ENCODE data around the gene IL18BP. TPM values are rescaled to one million over a fixed set of nuclear protein-coding genes. Genes with fewer than 3 reads are reported as not detected.

The IL18BP gene
- total RNA-seq, 1 experiment from 2014 or later, result 18.2 TPM

DNA sequence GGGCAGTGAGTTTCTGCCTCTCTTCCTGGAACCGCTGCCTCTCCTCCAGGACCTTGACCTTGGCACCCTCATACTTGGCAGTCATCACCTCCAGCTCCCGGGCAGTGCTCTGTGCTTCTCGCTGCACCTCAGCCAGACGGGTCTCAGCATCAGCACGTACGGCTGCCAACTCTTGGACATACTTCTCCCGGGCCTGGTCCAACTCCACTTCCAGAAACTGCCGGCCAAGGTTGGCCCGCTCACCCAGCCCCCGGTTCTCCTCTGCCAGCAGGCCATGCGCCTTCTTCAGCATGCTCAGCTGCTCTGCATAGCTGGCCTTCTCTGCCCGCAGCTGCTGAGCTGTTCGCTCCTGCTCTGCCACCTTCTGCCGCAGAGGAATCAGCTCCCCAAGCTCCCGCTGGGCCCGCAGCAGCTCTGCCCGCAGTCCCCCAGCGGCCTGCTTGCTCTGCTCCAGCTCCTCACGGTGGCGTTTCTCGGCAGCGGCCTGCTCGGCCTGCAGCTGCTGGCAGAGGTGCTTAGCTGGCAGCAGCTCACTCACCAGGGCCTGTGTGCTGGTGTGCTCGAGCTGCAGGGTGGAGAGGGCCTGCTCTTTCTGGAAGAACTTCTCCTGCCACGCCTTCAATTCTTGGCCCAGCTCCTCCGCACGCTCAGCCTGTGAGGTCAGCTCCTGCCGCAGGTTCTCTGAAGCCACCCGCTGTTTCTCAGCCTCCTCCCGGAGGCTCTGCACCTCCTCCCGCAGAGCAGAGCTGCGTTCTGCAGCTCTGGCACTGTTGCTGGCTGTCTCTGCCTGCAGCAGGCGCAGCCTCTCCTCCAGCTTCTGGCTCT lies 14.4 kb downstream of the IL18BP start:
- intact Hi-C loops (cut with micrococcal nuclease; ENCODE audit: unreplicated experiment), result no loop called here
- H3K27me3 ChIP-seq (ENCODE audit: control insufficient read depth, insufficient read depth, low read length), result no peaks in the 10 kb centered on the region
- in situ Hi-C loops (cut with HindIII; ENCODE audit: low pct_unique_long_range_greater_than_20kb, low sequenced_read_pairs), result no loop called here
- ChIA-PET POLR2A (interaction anchor here (0.7 kb wide), 1 partner anchor 9 kb away, joined by 3 read pairs; no protein-coding TSS in a partner anchor), CTCF (interaction anchor here (0.6 to 0.8 kb wide), 3 partner anchors 12 to 159 kb away, joined by 3 to 5 read pairs (median 3); no protein-coding TSS in a partner anchor)
- H3K9me3 ChIP-seq (ENCODE audit: control insufficient read depth, insufficient read depth, low read depth, low read length), result no peaks in the 10 kb centered on the region
- DNase-seq (ENCODE audit: low read depth, low spot score) (no peak), ATAC-seq (no peak)
- BruUV-seq (replicated peaks), result no TSS peak
- no peaks in the 10 kb centered on the region for H3K4me1 ChIP-seq (ENCODE audit: control insufficient read depth, insufficient read depth, low read length)
- H3K4me3 ChIP-seq (ENCODE audit: low read depth in 2 of 2, low read length in 2 of 2), result no peak overlapping the region
- H3K27ac ChIP-seq (ENCODE audit: low read length), result no peak overlapping the region
- H3K36me3 ChIP-seq (ENCODE audit: control insufficient read depth, insufficient read depth, low read length), result peaks cover 20% of the 10 kb centered on the region
- no peak for TF ChIP-seq POLR2AphosphoS5 (IDR thresholded peaks at IDR 0.05; ENCODE audit: low read depth, low read length)
- no peak for TF ChIP-seq SIN3A (IDR thresholded peaks at IDR 0.05; ENCODE audit: borderline replicate concordance, insufficient read depth, low read depth, low read length)
- TF ChIP-seq, protein P1, sequence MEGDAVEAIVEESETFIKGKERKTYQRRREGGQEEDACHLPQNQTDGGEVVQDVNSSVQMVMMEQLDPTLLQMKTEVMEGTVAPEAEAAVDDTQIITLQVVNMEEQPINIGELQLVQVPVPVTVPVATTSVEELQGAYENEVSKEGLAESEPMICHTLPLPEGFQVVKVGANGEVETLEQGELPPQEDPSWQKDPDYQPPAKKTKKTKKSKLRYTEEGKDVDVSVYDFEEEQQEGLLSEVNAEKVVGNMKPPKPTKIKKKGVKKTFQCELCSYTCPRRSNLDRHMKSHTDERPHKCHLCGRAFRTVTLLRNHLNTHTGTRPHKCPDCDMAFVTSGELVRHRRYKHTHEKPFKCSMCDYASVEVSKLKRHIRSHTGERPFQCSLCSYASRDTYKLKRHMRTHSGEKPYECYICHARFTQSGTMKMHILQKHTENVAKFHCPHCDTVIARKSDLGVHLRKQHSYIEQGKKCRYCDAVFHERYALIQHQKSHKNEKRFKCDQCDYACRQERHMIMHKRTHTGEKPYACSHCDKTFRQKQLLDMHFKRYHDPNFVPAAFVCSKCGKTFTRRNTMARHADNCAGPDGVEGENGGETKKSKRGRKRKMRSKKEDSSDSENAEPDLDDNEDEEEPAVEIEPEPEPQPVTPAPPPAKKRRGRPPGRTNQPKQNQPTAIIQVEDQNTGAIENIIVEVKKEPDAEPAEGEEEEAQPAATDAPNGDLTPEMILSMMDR (IDR thresholded peaks at IDR 0.05), result no peak
- TF ChIP-seq, protein P2, sequence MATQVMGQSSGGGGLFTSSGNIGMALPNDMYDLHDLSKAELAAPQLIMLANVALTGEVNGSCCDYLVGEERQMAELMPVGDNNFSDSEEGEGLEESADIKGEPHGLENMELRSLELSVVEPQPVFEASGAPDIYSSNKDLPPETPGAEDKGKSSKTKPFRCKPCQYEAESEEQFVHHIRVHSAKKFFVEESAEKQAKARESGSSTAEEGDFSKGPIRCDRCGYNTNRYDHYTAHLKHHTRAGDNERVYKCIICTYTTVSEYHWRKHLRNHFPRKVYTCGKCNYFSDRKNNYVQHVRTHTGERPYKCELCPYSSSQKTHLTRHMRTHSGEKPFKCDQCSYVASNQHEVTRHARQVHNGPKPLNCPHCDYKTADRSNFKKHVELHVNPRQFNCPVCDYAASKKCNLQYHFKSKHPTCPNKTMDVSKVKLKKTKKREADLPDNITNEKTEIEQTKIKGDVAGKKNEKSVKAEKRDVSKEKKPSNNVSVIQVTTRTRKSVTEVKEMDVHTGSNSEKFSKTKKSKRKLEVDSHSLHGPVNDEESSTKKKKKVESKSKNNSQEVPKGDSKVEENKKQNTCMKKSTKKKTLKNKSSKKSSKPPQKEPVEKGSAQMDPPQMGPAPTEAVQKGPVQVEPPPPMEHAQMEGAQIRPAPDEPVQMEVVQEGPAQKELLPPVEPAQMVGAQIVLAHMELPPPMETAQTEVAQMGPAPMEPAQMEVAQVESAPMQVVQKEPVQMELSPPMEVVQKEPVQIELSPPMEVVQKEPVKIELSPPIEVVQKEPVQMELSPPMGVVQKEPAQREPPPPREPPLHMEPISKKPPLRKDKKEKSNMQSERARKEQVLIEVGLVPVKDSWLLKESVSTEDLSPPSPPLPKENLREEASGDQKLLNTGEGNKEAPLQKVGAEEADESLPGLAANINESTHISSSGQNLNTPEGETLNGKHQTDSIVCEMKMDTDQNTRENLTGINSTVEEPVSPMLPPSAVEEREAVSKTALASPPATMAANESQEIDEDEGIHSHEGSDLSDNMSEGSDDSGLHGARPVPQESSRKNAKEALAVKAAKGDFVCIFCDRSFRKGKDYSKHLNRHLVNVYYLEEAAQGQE (IDR thresholded peaks at IDR 0.05; ENCODE audit: insufficient read depth in 1 of 2, low read depth in 2 of 2, low read length in 1 of 2), result no peak
- no peak for TF ChIP-seq TCF7L2 (IDR thresholded peaks at IDR 0.05; ENCODE audit: low read depth, low read length)

DNA sequence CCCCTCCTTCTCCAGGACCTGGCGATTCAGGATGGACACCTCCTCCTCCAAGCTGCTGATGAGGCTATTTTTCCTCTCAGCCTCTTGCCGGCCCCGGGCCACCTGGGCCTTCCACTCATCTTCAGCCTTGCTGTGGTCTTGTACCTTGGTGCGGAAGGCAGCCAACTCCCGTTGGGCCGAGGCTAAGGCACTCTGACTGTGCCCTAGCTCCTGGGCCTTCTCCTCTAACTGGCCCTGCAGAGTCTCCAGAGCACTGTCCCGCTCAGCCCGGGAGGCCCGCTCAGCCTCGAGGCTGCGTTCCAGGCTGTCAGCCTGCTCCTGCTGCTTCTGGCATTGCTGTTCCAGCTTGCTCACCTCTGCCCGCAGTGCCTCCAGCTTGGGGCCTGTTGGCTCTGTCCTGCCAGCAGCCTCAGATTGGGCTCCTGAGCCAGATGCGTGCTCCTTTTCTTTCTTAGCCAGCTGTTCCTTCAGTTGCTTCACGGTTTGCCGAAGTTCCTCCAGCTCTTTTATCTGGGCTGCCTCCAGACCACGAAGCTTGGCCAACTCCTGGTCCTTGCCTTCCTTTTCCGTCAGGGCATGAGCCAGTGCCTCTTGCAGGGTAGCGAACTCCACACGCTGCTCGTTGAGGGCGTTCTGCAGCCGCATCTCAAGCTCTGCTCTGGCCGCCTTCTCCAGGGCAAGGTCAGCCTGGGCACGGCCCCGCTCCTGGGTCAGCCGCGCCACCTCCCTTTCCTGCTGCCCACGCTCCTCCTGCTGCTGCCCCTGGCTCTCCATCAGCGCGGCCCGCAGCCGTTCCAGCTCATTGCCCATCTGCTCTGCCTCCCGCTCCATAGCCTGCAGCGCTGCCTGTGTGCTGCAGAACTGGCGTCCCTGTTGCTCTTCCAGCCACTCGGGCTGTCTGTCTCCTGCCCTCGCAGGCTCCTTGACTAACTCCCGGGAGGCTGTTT lies 15.3 kb downstream of the IL18BP start:
- no peak for ATAC-seq
- in situ Hi-C loops (cut with HindIII; ENCODE audit: low pct_unique_long_range_greater_than_20kb, low sequenced_read_pairs), result no loop called here
- Histone ChIP-seq H3K4me1 (ENCODE audit: control insufficient read depth, insufficient read depth, low read length) (no peaks in the 10 kb centered on the region), H3K27ac (ENCODE audit: low read length) (no peak overlapping the region), H3K36me3 (ENCODE audit: control insufficient read depth, insufficient read depth, low read length) (peaks cover 19% of the 10 kb centered on the region), H3K4me3 (ENCODE audit: low read depth in 2 of 2, low read length in 2 of 2) (no peak overlapping the region), H3K27me3 (ENCODE audit: control insufficient read depth, insufficient read depth, low read length) (no peaks in the 10 kb centered on the region), H3K9me3 (ENCODE audit: control insufficient read depth, insufficient read depth, low read depth, low read length) (no peaks in the 10 kb centered on the region)
- ChIA-PET POLR2A (no interaction called here), CTCF (interaction anchor here (0.5 to 1.4 kb wide), 4 partner anchors 11 to 214 kb away, joined by 3 to 5 read pairs (median 4); no protein-coding TSS in a partner anchor)
- BruUV-seq (replicated peaks), result no TSS peak
- intact Hi-C loops (cut with micrococcal nuclease; ENCODE audit: unreplicated experiment), result no loop called here
- DNase-seq (ENCODE audit: low read depth, low spot score), result no peak
- TF ChIP-seq SIN3A (IDR thresholded peaks at IDR 0.05; ENCODE audit: borderline replicate concordance, insufficient read depth, low read depth, low read length) (no peak), TCF7L2 (IDR thresholded peaks at IDR 0.05; ENCODE audit: low read depth, low read length) (no peak), POLR2AphosphoS5 (IDR thresholded peaks at IDR 0.05; ENCODE audit: low read depth, low read length) (no peak)
- TF ChIP-seq, protein P1 (IDR thresholded peaks at IDR 0.05), result no peak
- TF ChIP-seq, protein P2 (IDR thresholded peaks at IDR 0.05; ENCODE audit: insufficient read depth in 1 of 2, low read depth in 2 of 2, low read length in 1 of 2), result no peak
